OCI-LY3 (cell line): ENCODE measurements around the gene BCL2L15.

Experiments
- EZH2phosphoT487 ChIP-seq: fragments of 200-600 bp; shearing (Covaris generic); IDR thresholded peaks from 2 replicates; pipeline ENCODE4 v1.6.1; 2018; ENCODE audit warnings: antibody characterized with exemption, mixed run types, low read depth
- TF ChIP-seq, protein P1 (sequence below): fragments of 200-600, 300-600 bp; sonication (generic); IDR thresholded peaks from 2 replicates; pipeline ENCODE4 v1.5.1; 2014; ENCODE audit warnings: antibody characterized with exemption, low read length, low read depth

DNA sequence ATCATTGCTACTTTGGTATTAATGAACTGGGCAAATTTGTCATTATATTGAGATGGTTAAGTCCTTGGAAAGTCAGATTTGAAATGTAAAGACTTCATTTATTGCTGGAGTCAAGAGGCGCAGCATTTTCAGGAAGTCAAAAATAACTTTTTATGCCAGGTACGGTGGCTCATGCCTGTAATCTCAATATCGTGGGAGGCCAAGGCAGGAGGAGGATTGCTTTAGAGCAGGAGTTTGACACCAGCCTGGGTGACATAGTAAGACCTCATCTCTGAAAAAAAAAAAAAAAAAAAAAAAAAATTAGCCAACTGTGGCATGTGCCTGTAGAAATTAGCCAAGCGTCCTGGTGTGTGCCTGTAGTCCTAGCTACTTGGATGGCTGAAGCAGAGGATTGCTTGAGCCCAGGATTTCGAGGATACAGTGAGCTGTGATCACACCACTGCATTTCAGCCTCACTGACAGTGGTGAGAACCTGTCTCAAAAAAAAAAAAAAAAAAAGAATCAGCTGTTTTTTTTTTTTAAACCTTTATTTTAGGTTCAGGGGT lies 47.2 kb upstream of the BCL2L15 start:
- TF ChIP-seq, protein P1, sequence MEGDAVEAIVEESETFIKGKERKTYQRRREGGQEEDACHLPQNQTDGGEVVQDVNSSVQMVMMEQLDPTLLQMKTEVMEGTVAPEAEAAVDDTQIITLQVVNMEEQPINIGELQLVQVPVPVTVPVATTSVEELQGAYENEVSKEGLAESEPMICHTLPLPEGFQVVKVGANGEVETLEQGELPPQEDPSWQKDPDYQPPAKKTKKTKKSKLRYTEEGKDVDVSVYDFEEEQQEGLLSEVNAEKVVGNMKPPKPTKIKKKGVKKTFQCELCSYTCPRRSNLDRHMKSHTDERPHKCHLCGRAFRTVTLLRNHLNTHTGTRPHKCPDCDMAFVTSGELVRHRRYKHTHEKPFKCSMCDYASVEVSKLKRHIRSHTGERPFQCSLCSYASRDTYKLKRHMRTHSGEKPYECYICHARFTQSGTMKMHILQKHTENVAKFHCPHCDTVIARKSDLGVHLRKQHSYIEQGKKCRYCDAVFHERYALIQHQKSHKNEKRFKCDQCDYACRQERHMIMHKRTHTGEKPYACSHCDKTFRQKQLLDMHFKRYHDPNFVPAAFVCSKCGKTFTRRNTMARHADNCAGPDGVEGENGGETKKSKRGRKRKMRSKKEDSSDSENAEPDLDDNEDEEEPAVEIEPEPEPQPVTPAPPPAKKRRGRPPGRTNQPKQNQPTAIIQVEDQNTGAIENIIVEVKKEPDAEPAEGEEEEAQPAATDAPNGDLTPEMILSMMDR: no peak
- TF ChIP-seq EZH2phosphoT487: no peak
